Bronchial epithelial cell (primary cell): Measurements from ENCODE around the gene PKNOX2. TPM values are rescaled to one million over a fixed set of nuclear protein-coding genes. Genes with fewer than 3 reads are reported as not detected.
A peak's percentile ranks its signal among the peaks of the same experiment; 100 is the strongest.

Experiments
- DNase-seq: peaks from one replicate; pipeline ENCODE4 v3.0.0-alpha.2; 2010; ENCODE audit warnings: low read depth
- FAIRE-seq: peaks from 2 replicates; lab custom pipeline; 2011; peaks lifted over from hg19 to GRCh38; lab: Jason Lieb, UNC
- H3K27me3 ChIP-seq: 2 replicates; pipeline ENCODE4 v1.5.1; 2011; ENCODE audit warnings: low read length; ENCODE audit not compliant: control insufficient read depth, insufficient read depth
- H3K36me3 ChIP-seq: 2 replicates; pipeline ENCODE4 v1.5.1; 2011; ENCODE audit warnings: low read length; ENCODE audit not compliant: control insufficient read depth, insufficient read depth
- H3K4me3 ChIP-seq: 2 replicates; pipeline ENCODE4 v1.5.1; 2011; ENCODE audit warnings: mild to moderate bottlenecking, low read depth, low read length, control low read depth
- total RNA-seq: library from RNA; depleted of rRNA; stranded (reverse); fragments of >200 nt; gene quantifications from 2 replicates; pipeline ENCODE4 v1.2.1, GENCODE V29; 2014
- TF ChIP-seq, protein P1 (sequence below): IDR thresholded peaks from 2 replicates; pipeline ENCODE4 v1.5.1; 2011; ENCODE audit warnings: mild to moderate bottlenecking, moderate library complexity, low read length, control low read depth, inconsistent platforms; ENCODE audit not compliant: insufficient read depth, severe bottlenecking

Gene PKNOX2
- total RNA-seq, 1 donor from 2014 or later, result not detected

DNA sequence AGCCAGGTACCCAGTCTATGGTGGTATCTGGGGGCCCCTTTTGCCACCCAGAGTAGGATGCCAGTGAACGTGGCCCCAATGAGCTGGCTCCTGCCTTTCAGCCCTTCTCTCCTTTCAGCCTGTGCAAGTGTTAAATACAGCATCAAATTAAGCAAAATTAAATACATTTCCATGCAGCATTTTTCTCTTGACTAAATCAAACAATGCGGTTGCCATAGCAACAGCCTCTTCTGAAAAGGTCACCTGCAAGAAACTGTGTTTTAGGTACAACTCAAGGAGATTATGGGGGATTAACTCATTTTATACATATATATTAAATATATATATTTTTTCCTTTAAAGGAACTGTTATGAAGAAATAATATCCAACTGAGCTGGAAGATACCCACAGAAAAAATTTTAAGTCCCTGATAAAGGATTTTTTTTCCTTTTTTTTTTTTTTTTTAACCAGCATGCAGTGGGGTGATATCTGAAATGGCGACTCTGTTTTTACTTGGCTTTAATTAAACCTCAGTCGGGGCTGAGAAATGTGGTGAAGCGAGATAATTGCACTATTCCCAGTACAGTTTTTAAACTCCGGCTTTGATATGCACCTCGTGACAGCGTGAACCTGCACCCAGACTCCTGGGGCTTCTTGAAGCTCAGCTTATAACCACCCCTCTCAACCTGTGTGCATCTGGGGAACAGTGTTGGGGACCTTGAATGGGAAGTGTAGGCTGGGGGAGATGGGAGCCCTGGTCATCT is 115.3 kb downstream of the PKNOX2 start:
- Histone ChIP-seq H3K4me3 (no peak overlapping the region), H3K36me3 (no peaks in the 10 kb centered on the region), H3K27me3 (no peaks in the 10 kb centered on the region)
- TF ChIP-seq, protein P1, sequence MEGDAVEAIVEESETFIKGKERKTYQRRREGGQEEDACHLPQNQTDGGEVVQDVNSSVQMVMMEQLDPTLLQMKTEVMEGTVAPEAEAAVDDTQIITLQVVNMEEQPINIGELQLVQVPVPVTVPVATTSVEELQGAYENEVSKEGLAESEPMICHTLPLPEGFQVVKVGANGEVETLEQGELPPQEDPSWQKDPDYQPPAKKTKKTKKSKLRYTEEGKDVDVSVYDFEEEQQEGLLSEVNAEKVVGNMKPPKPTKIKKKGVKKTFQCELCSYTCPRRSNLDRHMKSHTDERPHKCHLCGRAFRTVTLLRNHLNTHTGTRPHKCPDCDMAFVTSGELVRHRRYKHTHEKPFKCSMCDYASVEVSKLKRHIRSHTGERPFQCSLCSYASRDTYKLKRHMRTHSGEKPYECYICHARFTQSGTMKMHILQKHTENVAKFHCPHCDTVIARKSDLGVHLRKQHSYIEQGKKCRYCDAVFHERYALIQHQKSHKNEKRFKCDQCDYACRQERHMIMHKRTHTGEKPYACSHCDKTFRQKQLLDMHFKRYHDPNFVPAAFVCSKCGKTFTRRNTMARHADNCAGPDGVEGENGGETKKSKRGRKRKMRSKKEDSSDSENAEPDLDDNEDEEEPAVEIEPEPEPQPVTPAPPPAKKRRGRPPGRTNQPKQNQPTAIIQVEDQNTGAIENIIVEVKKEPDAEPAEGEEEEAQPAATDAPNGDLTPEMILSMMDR, result no peak
- no peak for FAIRE-seq
- no peak for DNase-seq

DNA sequence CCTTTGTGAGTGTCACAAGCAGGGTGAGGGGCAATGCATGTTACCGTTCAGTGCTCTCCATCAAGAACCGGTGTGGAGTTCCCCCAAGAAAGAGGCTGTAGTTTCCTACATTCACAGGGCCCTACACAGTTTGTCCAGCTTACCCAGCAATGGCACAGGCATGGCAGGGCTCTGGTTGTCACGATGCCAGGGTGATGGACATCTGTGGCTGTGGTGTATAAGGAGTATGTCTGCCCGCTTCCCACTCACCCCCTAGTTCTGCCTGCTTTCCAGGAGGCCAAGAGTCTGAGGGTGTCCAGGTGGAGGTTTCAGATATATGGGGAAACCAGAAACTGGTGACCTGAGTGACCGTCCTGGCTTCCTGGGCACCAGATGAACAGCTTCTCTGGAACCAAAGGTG is 116.1 kb downstream of the PKNOX2 start:
- DNase-seq, result no peak
- peak; percentile 86 for FAIRE-seq
- TF ChIP-seq, protein P1, result no peak
- Histone ChIP-seq H3K4me3 (no peak overlapping the region), H3K36me3 (no peaks in the 10 kb centered on the region), H3K27me3 (no peaks in the 10 kb centered on the region)

DNA sequence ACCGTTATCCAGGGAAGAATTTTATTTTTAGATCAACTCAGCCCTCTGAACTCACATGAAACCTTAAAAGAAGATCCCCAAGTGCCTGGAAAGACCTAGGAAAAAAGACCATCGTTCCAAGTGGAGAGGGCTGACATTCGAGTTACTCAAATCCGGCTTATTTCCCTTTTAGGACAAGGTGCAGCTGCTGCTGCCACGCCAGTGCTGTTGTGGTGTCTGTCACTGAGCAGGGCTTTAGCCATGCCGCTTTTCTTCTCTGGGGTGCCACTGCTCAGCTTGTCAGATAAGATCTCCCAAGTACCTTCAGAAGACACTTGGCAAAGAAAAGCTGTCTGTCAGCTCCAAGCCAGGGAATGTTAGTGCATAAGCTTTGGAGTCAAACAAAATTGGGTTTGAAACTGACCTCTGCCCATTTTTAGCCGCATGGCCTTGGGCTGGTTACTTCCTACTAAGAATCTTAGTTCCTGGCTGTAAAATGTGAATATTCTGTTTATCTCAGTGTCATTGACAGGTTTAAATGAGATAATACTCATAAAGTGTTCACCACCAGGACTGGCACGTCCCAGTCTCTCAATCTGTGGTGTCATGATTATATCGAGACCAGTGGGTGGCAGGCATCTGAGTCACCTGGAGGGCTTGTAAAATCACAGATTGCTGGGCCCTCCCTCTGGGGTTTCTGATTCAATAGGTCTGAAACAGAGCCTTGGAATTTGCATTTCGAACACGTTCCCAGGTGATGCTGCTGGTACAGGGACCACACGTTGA is 117.5 kb downstream of the PKNOX2 start:
- no peaks in the 10 kb centered on the region for H3K27me3 ChIP-seq
- DNase-seq (peak; percentile 35), FAIRE-seq (no peak)
- TF ChIP-seq, protein P1, result no peak
- no peak overlapping the region for H3K4me3 ChIP-seq
- H3K36me3 ChIP-seq, result no peaks in the 10 kb centered on the region

DNA sequence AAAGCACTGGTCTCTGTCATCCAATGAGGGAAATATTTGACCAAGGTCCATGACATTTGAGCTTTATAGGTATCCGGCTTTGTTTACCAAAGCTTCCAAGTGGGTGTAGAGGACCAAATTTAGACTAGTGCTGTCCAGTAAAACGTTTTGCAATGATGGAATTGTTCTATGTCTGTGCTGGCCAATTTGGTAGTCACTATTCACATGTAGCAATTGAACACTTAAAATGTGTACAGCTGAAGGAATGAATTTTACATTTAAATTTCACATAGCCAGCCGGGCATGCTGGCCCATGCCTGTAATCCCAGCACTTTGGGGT is 118.0 kb downstream of the PKNOX2 start:
- FAIRE-seq (no peak), DNase-seq (no peak)
- H3K36me3 ChIP-seq, result no peaks in the 10 kb centered on the region
- H3K27me3 ChIP-seq, result no peaks in the 10 kb centered on the region
- TF ChIP-seq, protein P1, result no peak
- H3K4me3 ChIP-seq, result no peak overlapping the region

DNA sequence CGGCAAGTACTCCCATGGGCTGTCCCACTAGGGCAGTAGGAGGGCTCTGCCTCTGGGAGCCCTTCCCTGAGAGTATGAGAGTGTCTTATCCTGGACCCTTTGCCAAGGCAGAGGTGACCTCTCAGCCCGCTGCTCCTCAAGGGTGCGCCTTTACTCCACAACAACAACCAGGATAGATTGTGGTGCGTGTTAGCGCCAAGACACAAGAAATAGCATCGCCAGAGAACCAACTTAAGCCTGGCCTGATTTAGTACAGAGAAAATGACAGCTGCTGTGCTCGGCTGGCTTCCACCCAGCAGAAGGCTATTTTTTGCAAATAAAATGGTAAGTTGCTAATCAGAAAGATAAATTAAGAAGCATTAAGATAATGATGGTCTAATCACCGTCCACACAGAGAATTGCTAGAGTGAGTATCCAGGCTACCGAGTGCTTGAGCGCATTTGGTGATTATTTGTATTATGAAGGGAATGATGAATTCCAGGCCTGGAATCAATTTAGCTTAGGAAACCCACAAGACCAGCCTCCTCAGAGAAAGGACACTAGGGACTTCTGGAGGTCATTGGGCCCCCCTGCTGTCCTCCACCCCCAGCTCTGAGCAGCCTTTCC is 119.8 kb downstream of the PKNOX2 start:
- TF ChIP-seq, protein P1, result no peak
- Histone ChIP-seq H3K36me3 (no peaks in the 10 kb centered on the region), H3K4me3 (no peak overlapping the region), H3K27me3 (no peaks in the 10 kb centered on the region)
- no peak for DNase-seq
- no peak for FAIRE-seq
